HFFc6 (cell line): ENCODE results near the gene SRY. TPM values are rescaled to one million over a fixed set of nuclear protein-coding genes. Genes with fewer than 3 reads are reported as not detected.
"Not testable (repeated sequence)": the region's sequence is repeated elsewhere in the genome, so short reads cannot be mapped to it uniquely, and the experiment has no call there.

Experiments used
- DNase-seq: peaks from one replicate; pipeline ENCODE4 v3.0.0-alpha.2; 2018
- H3K27ac Mint-ChIP-seq: 2 replicates; pipeline ENCODE4 v1.8.0; 2020; ENCODE audit warnings: mild to moderate bottlenecking, mixed read lengths
- H3K27me3 Mint-ChIP-seq: 2 replicates; pipeline ENCODE4 v1.8.0; 2021; ENCODE audit warnings: mild to moderate bottlenecking, moderate library complexity, mixed read lengths; ENCODE audit not compliant: insufficient read depth
- H3K36me3 Mint-ChIP-seq: 2 replicates; pipeline ENCODE4 v1.8.0; 2021; ENCODE audit warnings: low read depth, mixed read lengths
- H3K4me1 Mint-ChIP-seq: 2 replicates; pipeline ENCODE4 v1.8.0; 2020; ENCODE audit warnings: low read depth, mixed read lengths
- H3K4me3 Mint-ChIP-seq: 2 replicates; pipeline ENCODE4 v1.8.0; 2020; ENCODE audit warnings: mild to moderate bottlenecking, moderate library complexity, mixed read lengths
- H3K9me3 Mint-ChIP-seq: 2 replicates; pipeline ENCODE4 v1.8.0; 2020; ENCODE audit warnings: mild to moderate bottlenecking, mixed read lengths
- CTCF ChIP-seq: fragments of 200-600 bp; sonication (generic); IDR thresholded peaks from 2 replicates; pipeline ENCODE4 v1.5.0; 2021; ENCODE audit warnings: antibody characterized with exemption, mild to moderate bottlenecking
- long read RNA-seq: library from polyadenylated mRNA; unstranded; transcript quantifications from one replicate; pipeline ENCODE4 v2.0.0, GENCODE V29; 2019
- total RNA-seq, 6 experiments: library from RNA; stranded (reverse); fragmentation: NEBNext Ultra II Directional; extraction: Animal tissue kit (Norgen Biotek cat#: 25700); gene quantifications; 2 replicates in 1 of 6; 3 replicates in 5 of 6; pipeline ENCODE4 v1.2.3, GENCODE V29; 2021

Gene SRY
- not detected for total RNA-seq
- long read RNA-seq = 0 reads

- H3K9me3 Mint-ChIP-seq = no peaks in the 10 kb centered on the region
- peaks cover 23% of the 10 kb centered on the region for H3K27me3 Mint-ChIP-seq
- H3K4me1 Mint-ChIP-seq = no peaks in the 10 kb centered on the region
These were observed at the start of gene SRY for GRCh38 chrY:2787600-2787999. Gene SRY (minus strand): TSS chrY:2787682. CDS start chrY:2787603, 79 bp downstream.

GRCh38 chrY:2837078-2837477, 49.6 kb upstream of the SRY start:
- Mint-ChIP-seq H3K4me3 (no peak overlapping the region), H3K27me3 (no peaks in the 10 kb centered on the region; the same call in 1 of the 2 replicates), H3K4me1 (0 out of 2 replicates have a peak, but pooled peaks cover 5% of the 10 kb centered on the region), H3K9me3 (no peaks in the 10 kb centered on the region), H3K27ac (no peak overlapping the region), H3K36me3 (no peaks in the 10 kb centered on the region)
- no peak for DNase-seq
- TF ChIP-seq CTCF = no peak

More at GRCh38 chrY:2787600-2787999, at the start of gene SRY:
- H3K36me3 Mint-ChIP-seq = no peaks in the 10 kb centered on the region
- H3K27ac Mint-ChIP-seq = no peak within 1 kb of the TSS
- no peak within 1 kb of the TSS for H3K4me3 Mint-ChIP-seq
- TF ChIP-seq CTCF = no peak
- no peak for DNase-seq

GRCh38 chrY:2835230-2835629, 47.7 kb upstream of the SRY start:
- H3K36me3 Mint-ChIP-seq = peaks cover 6% of the 10 kb centered on the region; the same call in 1 of the 2 replicates
- no peak for TF ChIP-seq CTCF
- no peak overlapping the region for H3K27ac Mint-ChIP-seq
- peaks cover 6% of the 10 kb centered on the region; the same call in 1 of the 2 replicates for H3K9me3 Mint-ChIP-seq
- H3K4me1 Mint-ChIP-seq = no peaks in the 10 kb centered on the region
- no peak overlapping the region for H3K4me3 Mint-ChIP-seq
- peaks cover 10% of the 10 kb centered on the region for H3K27me3 Mint-ChIP-seq
- DNase-seq = no peak

GRCh38 chrY:2828497-2828896, 41.0 kb upstream of the SRY start:
- Mint-ChIP-seq H3K27ac (no peak overlapping the region), H3K9me3 (peaks cover 7% of the 10 kb centered on the region; the same call in 1 of the 2 replicates), H3K27me3 (peaks cover 16% of the 10 kb centered on the region), H3K4me1 (no peaks in the 10 kb centered on the region), H3K4me3 (no peak overlapping the region), H3K36me3 (peaks cover 6% of the 10 kb centered on the region; the same call in 1 of the 2 replicates)
- no peak for DNase-seq
- TF ChIP-seq CTCF = no peak

- Mint-ChIP-seq H3K4me3 (no peak overlapping the region), H3K4me1 (peaks cover 8% of the 10 kb centered on the region), H3K36me3 (no peaks in the 10 kb centered on the region), H3K9me3 (no peaks in the 10 kb centered on the region), H3K27ac (no peak overlapping the region), H3K27me3 (peaks cover 5% of the 10 kb centered on the region; the same call in 1 of the 2 replicates)
- no peak for DNase-seq
- no peak for TF ChIP-seq CTCF
These were observed 37.0 kb upstream of the SRY start for GRCh38 chrY:2824471-2824870.

- H3K27ac Mint-ChIP-seq, H3K4me3 Mint-ChIP-seq, H3K9me3 Mint-ChIP-seq, H3K27me3 Mint-ChIP-seq, H3K36me3 Mint-ChIP-seq: not testable (repeated sequence)
- H3K4me1 Mint-ChIP-seq = peaks cover 26% of the 10 kb centered on the region
- DNase-seq = peak; percentile 3
These were observed 29.8 kb upstream of the SRY start for GRCh38 chrY:2817146-2817896.
